HUES48 (cell line): ENCODE measurements around the gene NGFR.

Experiments
- H3K27ac ChIP-seq: one replicate; pipeline ENCODE4 v1.7.0; 2013; ENCODE audit warnings: low read depth, low read length, inconsistent platforms
- H3K27me3 ChIP-seq: 2 replicates; pipeline ENCODE4 v1.6.1; 2013; ENCODE audit warnings: mild to moderate bottlenecking, low read length; ENCODE audit not compliant: control insufficient read depth, insufficient read depth
- H3K36me3 ChIP-seq: 2 replicates; pipeline ENCODE4 v1.6.1; 2013; ENCODE audit warnings: low read length; ENCODE audit not compliant: control insufficient read depth, insufficient read depth
- H3K4me1 ChIP-seq: 2 replicates; pipeline ENCODE4 v1.6.1; 2013; ENCODE audit warnings: mild to moderate bottlenecking, low read length; ENCODE audit not compliant: control insufficient read depth, insufficient read depth
- H3K4me3 ChIP-seq: 2 replicates; pipeline ENCODE4 v1.5.1; 2013; ENCODE audit warnings: mild to moderate bottlenecking, low read depth, low read length
- H3K9ac ChIP-seq: 2 replicates; pipeline ENCODE4 v1.6.1; 2013; ENCODE audit warnings: mild to moderate bottlenecking, low read depth, low read length, moderate library complexity
- H3K9me3 ChIP-seq: 2 replicates; pipeline ENCODE4 v1.6.1; 2013; ENCODE audit warnings: low read length; ENCODE audit not compliant: control insufficient read depth, insufficient read depth

NGFR gene

DNA sequence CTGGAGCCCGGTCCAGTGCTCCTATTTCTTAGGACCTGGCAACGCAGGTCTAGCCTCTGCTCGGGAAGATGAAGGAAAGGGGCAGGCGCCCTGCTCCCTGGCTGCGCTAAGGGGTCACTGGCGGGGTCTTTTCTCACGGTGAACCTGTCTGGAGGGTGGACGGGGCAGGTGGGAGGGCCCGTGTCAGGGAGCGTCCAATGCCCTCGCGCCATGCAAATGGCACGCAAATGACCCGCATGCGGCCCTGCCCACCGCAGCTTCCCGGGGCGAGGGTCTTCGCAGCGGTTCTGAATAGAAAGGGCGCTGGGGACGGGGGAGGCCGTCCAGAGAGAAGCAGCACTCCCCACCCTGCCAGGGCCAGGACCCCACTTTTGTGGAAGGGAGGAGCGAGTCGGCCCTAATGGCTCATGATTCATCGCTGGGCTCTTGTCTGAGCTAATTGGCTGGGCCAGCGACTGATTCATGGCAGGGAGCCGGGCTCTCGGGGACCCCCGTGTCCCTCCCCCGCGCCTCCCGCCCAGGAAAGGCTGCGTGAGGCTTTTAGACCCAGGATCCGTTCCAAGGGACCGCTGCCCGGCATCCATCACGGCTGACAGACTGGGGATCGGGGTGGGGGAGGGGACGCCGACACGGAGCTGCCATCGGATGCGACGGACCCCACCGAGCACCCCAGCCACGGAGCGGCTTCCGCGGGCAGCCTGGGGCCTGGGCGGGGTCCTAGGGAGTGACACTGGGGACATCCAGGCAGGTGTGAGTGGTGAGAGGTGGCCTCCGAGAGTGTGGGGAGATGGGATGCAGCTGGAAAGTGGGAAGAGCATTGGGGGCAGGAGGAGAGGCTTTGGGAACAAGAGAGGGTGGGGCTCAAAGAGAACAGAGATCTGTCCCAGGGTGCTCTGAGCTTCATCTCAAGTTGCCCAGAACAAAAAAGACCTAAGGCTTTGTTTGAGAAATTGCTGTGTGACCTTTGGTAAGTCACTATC lies 25.0 kb upstream of the NGFR start:
- Histone ChIP-seq H3K9me3 (no peaks in the 10 kb centered on the region), H3K4me1 (peaks cover 14% of the 10 kb centered on the region), H3K27ac (no peak overlapping the region), H3K36me3 (no peaks in the 10 kb centered on the region), H3K4me3 (peak overlapping the region; percentile 63), H3K9ac (no peak overlapping the region), H3K27me3 (peaks cover 50% of the 10 kb centered on the region)

DNA sequence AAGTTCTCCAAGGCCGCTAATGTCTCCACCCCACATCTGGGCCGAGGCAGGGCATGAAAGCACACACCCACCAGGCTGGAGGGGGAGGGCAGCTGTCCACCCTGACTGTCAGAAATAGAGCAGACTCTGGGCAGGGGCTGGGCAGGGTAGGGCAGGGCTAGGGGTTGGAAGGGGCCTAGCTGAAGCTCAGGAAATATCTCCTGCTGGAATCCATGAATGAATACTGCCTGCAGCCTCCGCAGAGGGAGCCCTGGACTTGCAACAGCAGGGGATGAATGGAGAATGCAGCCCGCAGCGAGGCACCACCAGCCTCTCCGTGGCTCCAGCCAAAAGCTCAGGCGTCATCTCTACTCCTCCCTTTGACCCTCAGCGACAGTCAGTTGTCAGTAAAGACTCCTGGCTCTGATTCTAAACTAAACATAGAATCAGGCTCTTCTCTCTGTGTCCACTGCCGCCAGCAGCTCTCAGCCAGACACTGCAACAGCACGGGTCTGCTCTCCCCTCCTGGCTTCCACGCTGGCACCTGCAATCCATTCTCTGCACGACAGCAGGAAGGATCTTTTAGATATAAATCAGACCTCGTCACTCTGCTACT lies 23.9 kb upstream of the NGFR start:
- H3K4me1 ChIP-seq: peaks cover 14% of the 10 kb centered on the region
- H3K27me3 ChIP-seq: peaks cover 50% of the 10 kb centered on the region
- H3K4me3 ChIP-seq: peak overlapping the region; percentile 32; the same call in 1 of the 2 replicates
- H3K36me3 ChIP-seq: no peaks in the 10 kb centered on the region
- no peaks in the 10 kb centered on the region for H3K9me3 ChIP-seq
- H3K9ac ChIP-seq: no peak overlapping the region
- H3K27ac ChIP-seq: no peak overlapping the region

DNA sequence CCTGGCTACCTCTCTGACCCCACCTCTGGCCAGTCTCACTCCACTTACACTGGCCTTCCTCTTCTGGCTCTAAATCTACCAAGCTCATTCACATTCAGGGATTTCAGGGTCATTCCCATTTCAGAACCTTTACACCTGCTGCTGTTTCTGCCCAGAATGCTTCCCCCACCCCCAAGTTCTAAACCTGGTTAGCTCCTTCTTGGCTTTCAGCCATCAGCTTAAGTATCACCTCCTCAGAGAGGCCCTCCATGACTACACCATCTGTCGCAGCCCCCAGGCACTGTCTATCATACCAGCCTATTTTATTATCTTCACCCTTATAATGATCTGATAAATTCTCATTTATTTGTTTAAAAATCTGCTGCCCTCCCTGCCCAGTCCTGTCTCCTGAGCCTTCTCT lies 23.3 kb upstream of the NGFR start:
- H3K9me3 ChIP-seq: no peaks in the 10 kb centered on the region
- peaks cover 50% of the 10 kb centered on the region for H3K27me3 ChIP-seq
- no peaks in the 10 kb centered on the region for H3K36me3 ChIP-seq
- H3K9ac ChIP-seq: no peak overlapping the region
- no peak overlapping the region for H3K4me3 ChIP-seq
- peaks cover 14% of the 10 kb centered on the region for H3K4me1 ChIP-seq
- no peak overlapping the region for H3K27ac ChIP-seq

DNA sequence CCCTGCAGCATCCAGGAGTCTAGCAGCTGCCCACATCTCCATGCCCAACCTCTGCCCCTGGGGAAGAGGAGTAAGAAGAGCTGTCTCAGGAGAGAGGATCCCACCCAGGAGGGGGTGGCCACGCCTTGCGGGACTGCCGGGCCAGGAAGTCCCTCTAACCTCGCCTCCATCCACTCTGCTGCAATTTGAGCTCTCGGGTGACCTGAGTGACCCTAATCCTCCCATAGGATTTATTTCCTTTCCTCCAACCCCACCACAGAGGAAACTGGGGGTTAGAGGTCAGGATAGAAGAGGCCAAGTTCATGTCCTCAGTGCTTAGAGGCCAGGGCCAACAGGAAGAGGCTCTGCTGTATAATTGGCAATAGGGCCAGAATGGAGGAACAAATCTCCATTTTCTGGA lies 22.6 kb upstream of the NGFR start:
- no peak overlapping the region for H3K9ac ChIP-seq
- no peaks in the 10 kb centered on the region for H3K9me3 ChIP-seq
- no peak overlapping the region for H3K27ac ChIP-seq
- H3K4me3 ChIP-seq: no peak overlapping the region
- peaks cover 48% of the 10 kb centered on the region for H3K27me3 ChIP-seq
- H3K36me3 ChIP-seq: no peaks in the 10 kb centered on the region
- H3K4me1 ChIP-seq: peaks cover 14% of the 10 kb centered on the region

DNA sequence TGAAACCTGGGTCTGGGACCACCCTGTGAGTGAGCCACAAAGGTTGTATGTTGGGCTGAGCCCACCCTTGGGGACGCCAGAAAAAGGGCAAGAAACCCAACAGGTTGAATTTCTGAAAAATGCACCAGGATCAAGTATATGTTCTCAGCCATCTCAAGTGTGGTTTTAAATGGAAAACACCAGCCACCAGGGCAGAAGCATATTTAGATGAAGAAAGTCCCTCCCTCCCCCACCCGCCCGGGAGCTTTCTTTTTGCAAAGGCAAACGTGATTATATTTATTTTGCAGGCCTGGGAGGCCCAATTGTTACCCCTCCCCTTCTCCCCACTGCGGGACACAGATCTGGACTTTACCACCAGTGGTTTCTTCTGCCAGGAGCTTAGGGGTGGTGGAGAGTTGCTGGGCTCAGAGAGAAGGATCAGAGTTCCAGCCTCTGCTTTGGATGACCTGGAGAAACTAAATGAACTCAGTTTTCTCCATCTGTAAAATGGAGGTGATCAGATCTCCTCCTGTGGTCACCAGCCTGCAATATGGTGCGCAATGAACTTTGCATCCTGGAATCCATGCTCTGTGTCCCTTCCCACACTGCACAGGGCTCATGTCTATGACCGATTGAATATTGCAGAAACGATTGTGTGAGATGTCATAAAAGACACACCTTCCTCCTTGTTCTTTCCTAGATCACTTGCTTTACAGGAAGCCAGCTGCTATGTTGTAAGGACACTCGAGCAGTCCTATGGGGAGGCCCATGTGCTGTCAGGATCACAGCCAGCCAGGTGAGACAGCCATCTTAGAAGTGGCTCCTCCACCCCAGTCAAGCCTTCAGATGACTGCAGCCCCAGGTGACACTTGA lies 21.0 kb upstream of the NGFR start:
- H3K9ac ChIP-seq: no peak overlapping the region
- no peak overlapping the region for H3K27ac ChIP-seq
- H3K27me3 ChIP-seq: peaks cover 48% of the 10 kb centered on the region
- H3K36me3 ChIP-seq: no peaks in the 10 kb centered on the region
- peaks cover 14% of the 10 kb centered on the region for H3K4me1 ChIP-seq
- no peak overlapping the region for H3K4me3 ChIP-seq
- H3K9me3 ChIP-seq: no peaks in the 10 kb centered on the region

DNA sequence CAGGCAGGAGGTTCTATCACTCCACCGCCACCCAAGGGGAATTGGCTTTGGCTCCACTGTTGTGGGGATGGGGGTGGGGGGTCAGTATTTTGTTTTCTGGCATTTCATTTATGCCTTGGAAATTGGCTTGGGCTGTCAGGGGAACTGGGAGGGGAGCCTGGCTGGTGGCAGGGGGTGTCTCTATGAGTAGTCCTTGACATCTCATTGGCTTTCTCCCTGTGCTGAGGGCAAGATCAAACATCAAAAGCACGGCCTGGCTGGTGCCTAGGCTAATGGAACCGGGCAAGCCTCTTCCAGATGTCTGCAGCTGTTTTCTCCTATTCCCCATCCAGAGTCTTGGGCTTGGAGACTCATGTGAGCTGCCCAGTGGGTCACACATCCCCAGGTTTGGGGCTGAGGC lies 17.4 kb upstream of the NGFR start:
- Histone ChIP-seq H3K4me1 (no peaks in the 10 kb centered on the region; the same call in 1 of the 2 replicates), H3K9me3 (no peaks in the 10 kb centered on the region), H3K36me3 (no peaks in the 10 kb centered on the region), H3K27me3 (peaks cover 15% of the 10 kb centered on the region), H3K4me3 (no peak overlapping the region), H3K27ac (no peak overlapping the region), H3K9ac (no peak overlapping the region)

DNA sequence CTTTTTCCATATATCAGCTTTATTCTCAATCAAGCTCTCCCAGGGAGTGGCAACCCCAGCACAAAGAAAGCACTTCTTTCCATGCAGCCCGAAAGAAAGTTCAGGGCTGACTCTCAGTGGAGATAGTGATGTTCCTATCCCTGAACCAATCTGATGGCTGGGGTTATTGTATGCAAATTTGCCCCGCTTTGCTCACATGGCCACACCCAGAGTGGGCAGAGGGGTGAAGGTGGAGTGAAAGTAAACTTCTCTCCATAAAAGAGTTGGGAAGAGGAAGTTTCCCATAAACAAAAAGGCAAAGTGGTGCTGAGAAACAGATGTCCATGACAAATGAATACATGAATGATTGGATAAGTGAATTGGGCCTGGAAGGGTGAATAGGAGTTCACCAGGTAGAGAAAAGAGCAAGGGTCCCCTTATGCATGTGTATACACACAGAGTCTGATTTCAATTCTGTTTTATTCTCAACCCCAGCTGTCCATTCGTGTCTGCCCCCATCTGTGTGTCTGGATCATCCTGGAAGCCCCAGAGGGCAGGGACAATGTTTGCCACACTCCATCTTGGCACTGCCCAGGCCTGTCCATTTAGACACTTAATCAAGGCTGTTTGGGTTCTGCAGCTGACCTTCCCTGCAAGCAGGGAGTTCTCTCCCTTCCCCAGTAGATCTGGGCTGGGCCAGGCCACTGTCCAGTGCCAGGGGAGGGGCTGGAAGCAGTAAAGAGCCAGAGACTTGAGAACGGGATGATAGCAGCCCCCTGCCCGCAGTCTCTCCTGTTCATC lies 14.1 kb upstream of the NGFR start:
- no peaks in the 10 kb centered on the region for H3K9me3 ChIP-seq

DNA sequence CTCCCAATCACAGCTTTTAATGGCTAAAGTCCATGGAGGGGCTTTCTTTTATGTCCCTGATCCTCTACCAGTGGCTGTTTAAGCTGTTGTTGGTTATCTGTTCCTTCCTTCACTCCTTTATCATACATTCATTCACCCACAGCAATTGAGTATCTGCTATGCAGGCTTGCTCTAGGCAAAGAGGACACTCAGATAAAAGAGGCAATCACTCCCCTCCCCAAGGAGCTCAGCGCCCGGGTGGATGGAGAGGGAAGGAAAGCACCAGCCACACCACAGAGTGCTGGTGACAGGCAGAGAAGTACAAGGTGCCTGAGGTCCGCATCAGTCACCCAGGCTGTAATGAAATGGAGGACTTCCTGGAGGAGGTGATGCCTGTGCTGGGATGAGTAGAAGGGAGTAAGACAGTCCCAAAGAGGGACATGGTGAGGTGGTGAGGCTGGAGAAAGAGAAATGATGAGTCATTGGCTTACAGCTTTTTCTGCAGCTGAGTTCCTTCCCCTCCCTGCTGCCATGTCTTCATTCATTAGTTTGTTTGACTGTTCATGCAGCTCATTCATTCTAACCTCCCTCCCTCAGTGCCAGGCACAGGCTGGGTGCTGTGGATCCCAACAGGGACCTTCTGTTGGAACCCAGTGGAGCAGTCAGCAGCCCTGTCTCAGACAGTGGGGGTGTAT lies 12.8 kb upstream of the NGFR start:
- Histone ChIP-seq H3K27ac (no peak overlapping the region), H3K4me1 (peaks cover 17% of the 10 kb centered on the region), H3K9me3 (no peaks in the 10 kb centered on the region), H3K9ac (no peak overlapping the region), H3K4me3 (no peak overlapping the region), H3K27me3 (peaks cover 18% of the 10 kb centered on the region), H3K36me3 (no peaks in the 10 kb centered on the region)

More for the DNA sequence above, 14.1 kb upstream of the NGFR start:
- H3K27ac ChIP-seq: no peak overlapping the region
- H3K4me3 ChIP-seq: no peak overlapping the region
- H3K9ac ChIP-seq: no peak overlapping the region
- no peaks in the 10 kb centered on the region for H3K36me3 ChIP-seq
- peaks cover 18% of the 10 kb centered on the region for H3K27me3 ChIP-seq
- peaks cover 8% of the 10 kb centered on the region for H3K4me1 ChIP-seq

DNA sequence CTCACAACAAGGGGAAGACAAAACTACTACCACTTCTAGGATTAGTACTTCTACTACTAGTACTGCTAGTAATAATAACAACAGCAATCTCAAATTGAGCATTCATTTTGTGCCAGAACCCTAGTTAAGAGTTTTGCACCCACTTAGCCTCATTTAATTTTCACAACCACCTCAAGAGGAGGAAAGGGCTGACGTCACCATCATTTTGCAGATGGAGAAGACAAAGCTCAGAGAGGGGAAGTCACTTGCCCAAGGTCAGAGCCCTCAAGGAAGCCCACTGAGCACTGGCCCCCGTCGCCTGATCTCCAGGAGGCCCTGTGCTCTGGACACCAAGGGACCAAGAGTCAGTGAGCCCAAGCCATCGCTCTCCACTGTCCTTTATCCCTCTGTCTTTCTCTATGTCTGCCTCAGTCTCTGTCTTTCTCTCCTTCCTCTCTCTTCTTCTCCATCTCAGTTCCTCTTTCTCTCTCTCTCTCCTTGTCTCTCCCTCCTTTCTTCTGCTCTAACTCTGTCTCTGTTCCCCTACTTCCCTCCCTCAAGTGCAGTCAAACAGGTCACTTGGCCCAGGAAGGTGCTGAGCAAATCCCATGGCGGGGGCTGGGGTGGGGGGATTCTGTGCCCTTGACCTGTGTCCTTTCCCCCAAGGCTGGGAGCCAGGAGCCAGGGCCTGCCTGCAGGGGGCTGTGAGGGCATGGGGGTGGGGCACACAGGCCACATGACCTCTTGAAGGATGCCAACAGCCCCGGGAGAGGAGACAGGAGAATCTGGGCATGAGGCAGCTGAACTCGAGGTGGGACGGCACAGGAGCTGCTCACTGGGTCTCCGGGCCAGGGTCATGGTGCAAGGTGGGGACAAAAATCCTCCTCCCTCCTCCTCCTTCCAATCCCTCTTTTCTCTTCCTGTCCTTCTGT lies 11.2 kb upstream of the NGFR start:
- no peak overlapping the region for H3K9ac ChIP-seq

More for the DNA sequence above, 11.2 kb upstream of the NGFR start:
- H3K27me3 ChIP-seq: peaks cover 7% of the 10 kb centered on the region
- no peak overlapping the region for H3K4me3 ChIP-seq
- H3K36me3 ChIP-seq: no peaks in the 10 kb centered on the region
- H3K27ac ChIP-seq: no peak overlapping the region
- peaks cover 20% of the 10 kb centered on the region for H3K4me1 ChIP-seq
- H3K9me3 ChIP-seq: no peaks in the 10 kb centered on the region
